Ascending aorta (tissue), 2 donors: ENCODE results near the gene HLA-DOB. TPM values are rescaled to one million over a fixed set of nuclear protein-coding genes. Genes with fewer than 3 reads are reported as not detected.

Source experiments
- DNase-seq, 2 donors: peaks; one replicate each; pipeline ENCODE4 v3.0.0-alpha.2; 2019; ENCODE audit warnings: low spot score in 2 of 2
- H3K27ac ChIP-seq, 2 donors: fragments of 200-600 bp; sonication (generic); one replicate each; pipeline ENCODE4 v1.5.1; 2016 to 2017; ENCODE audit warnings: mild to moderate bottlenecking in 1 of 2
- H3K27me3 ChIP-seq: fragments of 200-600 bp; sonication (generic); one replicate; pipeline ENCODE4 v1.5.1; 2017
- H3K36me3 ChIP-seq, 2 donors: fragments of 200-600 bp; sonication (generic); one replicate each; pipeline ENCODE4 v1.5.1; 2016
- H3K4me1 ChIP-seq, 2 donors: fragments of 200-600 bp; sonication (generic); one replicate each; pipeline ENCODE4 v1.5.1; 2016 to 2017; ENCODE audit warnings: mild to moderate bottlenecking in 1 of 2
- H3K4me3 ChIP-seq, 2 donors: fragments of 200-600 bp; sonication (generic); one replicate each; pipeline ENCODE4 v1.5.1; 2016 to 2017; ENCODE audit warnings: mild to moderate bottlenecking in 1 of 2
- H3K9me3 ChIP-seq, 2 donors: fragments of 200-600 bp; sonication (generic); one replicate each; pipeline ENCODE4 v1.5.1; 2016
- intact Hi-C: fragments of 100-400 bp; cut with DNase I; formaldehyde crosslinking; loops from one replicate; pipeline ENCODE4 v1.15.1; 2023
- total RNA-seq: library from RNA; depleted of rRNA; stranded (reverse); fragments of >200 nt; gene quantifications from one replicate; pipeline ENCODE4 v1.1.0, GENCODE V29; 2016
- TF ChIP-seq, protein P1 (sequence below), 3 experiments: fragments of 200-600 bp in 2 of 3; fragments of 450-650 bp in 1 of 3; sonication (generic) in 2 of 3; IDR thresholded peaks; one replicate each; pipeline ENCODE4 v1.5.1; 2016 to 2019; ENCODE audit warnings: antibody characterized with exemption in 3 of 3, mild to moderate bottlenecking in 1 of 3, moderate library complexity in 1 of 3

The HLA-DOB gene
- total RNA-seq, 1 donor from 2014 or later: not detected

DNA sequence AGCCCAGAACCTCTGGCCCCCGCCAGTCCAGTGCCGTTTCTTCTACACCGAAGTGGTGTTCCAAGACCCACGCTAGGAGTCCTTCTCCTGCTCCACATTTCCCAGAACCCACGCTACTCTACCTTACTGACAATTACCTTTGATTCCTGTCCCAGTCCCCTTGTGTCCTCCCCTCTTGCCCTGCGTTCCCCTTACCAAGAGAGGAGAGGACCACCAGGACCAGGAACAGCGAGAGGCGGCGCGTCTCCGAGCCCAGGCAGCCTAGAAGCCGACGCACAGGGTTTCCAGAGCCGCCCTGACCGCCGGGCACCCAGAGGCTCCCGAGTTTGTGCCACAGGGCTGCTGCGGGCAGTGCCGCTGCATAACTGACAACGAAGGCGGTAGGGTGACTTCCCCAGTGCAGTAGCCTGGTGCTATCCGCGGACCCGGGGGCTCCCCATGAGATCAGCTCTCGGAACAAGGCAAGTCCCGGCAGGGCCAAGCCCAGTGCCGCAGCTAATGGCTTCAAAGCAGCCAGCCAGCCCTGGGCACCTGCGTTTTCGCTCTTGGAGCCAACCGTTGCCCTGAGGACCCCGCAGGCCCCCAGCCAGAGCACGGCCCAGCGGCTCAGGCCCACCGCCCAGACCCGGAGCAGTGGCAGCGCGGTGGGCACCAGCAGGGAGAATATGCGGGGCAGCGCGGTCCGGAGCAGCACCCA lies 36.2 kb upstream of the HLA-DOB start:
- Histone ChIP-seq H3K4me3 (peak overlapping the region; percentile 86 to 89), H3K27ac (peak overlapping the region; percentile 92 to 97), H3K27me3 (no peaks in the 10 kb centered on the region), H3K36me3 (peaks cover 22 to 28% of the 10 kb centered on the region in 2 donors), H3K4me1 (peaks cover 4 to 9% of the 10 kb centered on the region in 2 donors), H3K9me3 (no peaks in the 10 kb centered on the region)
- intact Hi-C loops: loop anchor here (1.0 to 10.0 kb wide), 4 partner anchors 9 to 1648 kb away; partner anchors contain the start of gene PSMB8
- DNase-seq: peak in 1 of 2 donors; percentile 78
- TF ChIP-seq, protein P1, sequence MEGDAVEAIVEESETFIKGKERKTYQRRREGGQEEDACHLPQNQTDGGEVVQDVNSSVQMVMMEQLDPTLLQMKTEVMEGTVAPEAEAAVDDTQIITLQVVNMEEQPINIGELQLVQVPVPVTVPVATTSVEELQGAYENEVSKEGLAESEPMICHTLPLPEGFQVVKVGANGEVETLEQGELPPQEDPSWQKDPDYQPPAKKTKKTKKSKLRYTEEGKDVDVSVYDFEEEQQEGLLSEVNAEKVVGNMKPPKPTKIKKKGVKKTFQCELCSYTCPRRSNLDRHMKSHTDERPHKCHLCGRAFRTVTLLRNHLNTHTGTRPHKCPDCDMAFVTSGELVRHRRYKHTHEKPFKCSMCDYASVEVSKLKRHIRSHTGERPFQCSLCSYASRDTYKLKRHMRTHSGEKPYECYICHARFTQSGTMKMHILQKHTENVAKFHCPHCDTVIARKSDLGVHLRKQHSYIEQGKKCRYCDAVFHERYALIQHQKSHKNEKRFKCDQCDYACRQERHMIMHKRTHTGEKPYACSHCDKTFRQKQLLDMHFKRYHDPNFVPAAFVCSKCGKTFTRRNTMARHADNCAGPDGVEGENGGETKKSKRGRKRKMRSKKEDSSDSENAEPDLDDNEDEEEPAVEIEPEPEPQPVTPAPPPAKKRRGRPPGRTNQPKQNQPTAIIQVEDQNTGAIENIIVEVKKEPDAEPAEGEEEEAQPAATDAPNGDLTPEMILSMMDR (IDR thresholded peaks at IDR 0.05): peak in 1 of 3 experiments; percentile 6

DNA sequence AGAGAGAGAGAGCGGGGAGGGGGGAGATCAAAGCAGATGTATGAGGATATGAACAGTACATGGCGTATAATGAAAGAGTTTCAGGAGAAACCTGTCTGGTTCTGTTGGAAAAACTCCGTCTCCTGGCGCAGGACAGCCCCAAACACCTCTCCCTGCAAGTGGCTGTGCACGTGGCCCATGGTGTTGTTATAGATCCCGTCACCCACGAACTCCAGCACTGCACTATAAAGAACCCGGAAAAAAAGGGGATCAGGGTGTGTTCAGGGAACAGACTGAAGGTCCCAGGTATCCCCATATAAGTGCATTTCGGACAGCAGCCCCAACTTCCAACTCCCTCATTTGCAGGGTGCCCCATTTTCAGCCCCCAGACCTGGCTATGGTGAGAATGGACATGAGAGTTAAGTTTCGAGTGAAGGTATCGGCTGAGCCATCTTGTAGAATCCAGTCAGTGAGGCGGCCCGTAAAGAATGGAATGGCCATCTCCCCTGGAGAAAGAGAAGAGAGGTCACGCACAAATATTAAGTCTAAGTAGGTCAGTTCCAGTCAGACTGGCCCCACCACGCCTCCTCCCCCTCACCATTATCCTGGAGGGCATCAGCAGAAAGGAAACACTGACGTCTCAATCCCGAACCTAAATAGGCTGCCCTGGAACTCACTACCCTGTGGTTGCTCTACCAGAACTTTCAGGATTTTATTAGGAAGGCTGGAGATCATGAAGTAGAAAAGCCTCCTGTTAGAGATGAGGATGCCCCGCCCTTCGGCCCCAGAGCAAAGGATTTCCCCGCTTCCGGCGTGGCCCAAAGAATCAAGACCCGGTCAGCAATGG lies 35.4 kb upstream of the HLA-DOB start:
- H3K4me3 ChIP-seq: peak overlapping the region; percentile 86 to 89
- peak overlapping the region; percentile 92 to 97 for H3K27ac ChIP-seq
- H3K9me3 ChIP-seq: no peaks in the 10 kb centered on the region
- TF ChIP-seq, protein P1 (IDR thresholded peaks at IDR 0.05): no peak
- peaks cover 4 to 9% of the 10 kb centered on the region in 2 donors for H3K4me1 ChIP-seq
- DNase-seq: peak in 1 of 2 donors; percentile 74
- peaks cover 29 to 35% of the 10 kb centered on the region in 2 donors for H3K36me3 ChIP-seq
- H3K27me3 ChIP-seq: no peaks in the 10 kb centered on the region
- intact Hi-C loops: loop anchor here (2.0 to 10.0 kb wide), 3 partner anchors 121 to 1647 kb away; no protein-coding TSS in a partner anchor

DNA sequence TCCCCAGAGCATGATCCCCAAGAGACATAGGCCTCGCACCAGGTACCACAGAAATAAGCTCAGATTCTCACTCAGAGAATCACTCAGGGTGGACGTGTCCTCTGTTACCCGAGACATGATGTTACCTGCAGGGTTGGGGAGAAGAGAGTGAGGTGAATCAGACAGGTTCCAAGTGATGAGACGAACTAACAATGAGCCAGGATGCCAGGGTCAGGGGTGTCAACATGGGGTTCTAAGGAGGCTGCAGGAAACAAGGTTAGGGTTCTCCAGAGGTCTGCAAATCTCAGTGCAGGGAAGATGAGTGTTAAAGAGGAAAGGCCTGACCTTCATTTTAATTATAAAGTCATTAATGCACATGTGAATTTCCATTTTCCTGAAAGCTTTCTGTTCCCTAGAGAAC lies 34.2 kb upstream of the HLA-DOB start:
- peaks cover 4 to 9% of the 10 kb centered on the region in 2 donors for H3K4me1 ChIP-seq
- DNase-seq: no peak
- TF ChIP-seq, protein P1 (IDR thresholded peaks at IDR 0.05): no peak
- H3K27me3 ChIP-seq: no peaks in the 10 kb centered on the region
- H3K9me3 ChIP-seq: no peaks in the 10 kb centered on the region
- peak overlapping the region; percentile 92 to 97 for H3K27ac ChIP-seq
- H3K36me3 ChIP-seq: peaks cover 40 to 48% of the 10 kb centered on the region in 2 donors
- intact Hi-C loops: loop anchor here (5.0 to 10.0 kb wide), 2 partner anchors 654 to 1646 kb away; no protein-coding TSS in a partner anchor
- no peak overlapping the region for H3K4me3 ChIP-seq

DNA sequence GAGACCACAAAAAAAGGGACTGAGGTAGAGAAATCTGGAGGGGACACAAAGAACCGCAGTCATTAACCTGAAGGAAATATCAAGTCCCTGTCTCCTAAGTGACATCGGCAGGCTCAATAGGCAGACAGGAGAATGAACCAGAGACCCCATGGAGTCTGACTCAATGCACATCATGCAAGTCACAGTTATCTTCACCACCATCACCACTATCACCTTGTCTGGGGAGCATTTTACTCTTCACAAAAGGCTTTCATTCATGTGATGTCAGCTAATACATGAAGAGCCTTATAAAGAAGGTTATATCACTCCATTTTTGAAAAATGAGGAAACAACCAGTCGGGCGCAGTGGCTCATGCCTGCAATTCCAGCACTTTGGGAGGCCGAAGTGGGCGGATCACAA lies 32.3 kb upstream of the HLA-DOB start:
- TF ChIP-seq, protein P1 (IDR thresholded peaks at IDR 0.05): no peak
- Histone ChIP-seq H3K4me1 (peaks cover 6 to 9% of the 10 kb centered on the region in 2 donors), H3K4me3 (no peak overlapping the region), H3K36me3 (peaks cover 44 to 55% of the 10 kb centered on the region in 2 donors), H3K27ac (no peak overlapping the region), H3K9me3 (no peaks in the 10 kb centered on the region), H3K27me3 (no peaks in the 10 kb centered on the region)
- no peak for DNase-seq
- intact Hi-C loops: no loop called here

DNA sequence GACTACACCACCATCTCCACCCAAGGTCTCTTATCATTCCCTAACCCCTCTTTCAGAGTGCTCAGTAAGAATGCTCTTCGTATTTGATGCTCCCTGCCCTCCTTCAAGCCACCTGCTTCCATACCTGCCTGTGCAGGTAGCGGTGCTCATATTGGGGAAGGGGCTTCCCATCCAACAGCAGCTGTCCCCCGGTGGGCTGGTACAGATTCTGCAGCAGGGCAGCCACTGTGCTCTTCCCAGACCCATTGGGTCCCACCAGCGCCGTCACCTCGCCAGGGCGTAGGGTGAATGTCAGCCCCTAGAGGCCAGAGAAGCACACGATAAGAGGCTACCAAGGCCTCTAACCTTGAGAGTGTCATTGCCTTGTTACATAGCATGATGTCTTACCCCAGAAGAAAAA lies 31.0 kb upstream of the HLA-DOB start:
- no peaks in the 10 kb centered on the region for H3K27me3 ChIP-seq
- peaks cover 44 to 55% of the 10 kb centered on the region in 2 donors for H3K36me3 ChIP-seq
- TF ChIP-seq, protein P1 (IDR thresholded peaks at IDR 0.05): no peak
- intact Hi-C loops: no loop called here
- no peak for DNase-seq
- H3K4me1 ChIP-seq: peaks cover 6 to 9% of the 10 kb centered on the region in 2 donors
- no peak overlapping the region for H3K4me3 ChIP-seq
- no peaks in the 10 kb centered on the region for H3K9me3 ChIP-seq
- no peak overlapping the region for H3K27ac ChIP-seq
